ENCODE results near the gene APOC1. TPM values are rescaled to one million over a fixed set of nuclear protein-coding genes. Genes with fewer than 3 reads are reported as not detected.
"Not testable (repeated sequence)": the region's sequence is repeated elsewhere in the genome, so short reads cannot be mapped to it uniquely, and the experiment has no call there.

APOC1 gene
- total RNA-seq, 4 donors from 2014 or later, result 1.1 to 18.7 (median 7.9) TPM

- intact Hi-C loops (cut with DNase I; ENCODE audit: low total_unique reads), result no loop called here
- peaks cover 0 to 5% of the 10 kb centered on the region in 2 donors for H3K36me3 ChIP-seq
Measured at GRCh38 chr19:44882063-44882462, 32.3 kb upstream of the APOC1 start.

GRCh38 chr19:44882619-44883397, 31.6 kb upstream of the APOC1 start:
- H3K9me3 ChIP-seq; ATAC-seq; H3K27me3 ChIP-seq; intact Hi-C loops (cut with DNase I; ENCODE audit: low total_unique reads); H3K36me3 ChIP-seq; H3K4me3 ChIP-seq; in situ Hi-C loops (cut with MboI; ENCODE audit: low sequenced_read_pairs in 4 of 4); H3K27ac ChIP-seq; H3K4me1 ChIP-seq; DNase-seq: not testable (repeated sequence)

More at GRCh38 chr19:44882063-44882462, 32.3 kb upstream of the APOC1 start:
- H3K9me3 ChIP-seq, result no peaks in the 10 kb centered on the region
- H3K27ac ChIP-seq, result no peak overlapping the region
- in situ Hi-C loops (cut with MboI; ENCODE audit: low sequenced_read_pairs in 4 of 4), result no loop called here
- no peak for TF ChIP-seq CTCF (IDR thresholded peaks at IDR 0.05 in 4 of 5, conservative IDR thresholded peaks at IDR 0.05 in 1 of 5)
- no peak for TF ChIP-seq POLR2A (IDR thresholded peaks at IDR 0.05)
- DNase-seq (no peak), ATAC-seq (no peak)
- no peak overlapping the region for H3K4me3 ChIP-seq
- no peaks in the 10 kb centered on the region for H3K4me1 ChIP-seq
- H3K27me3 ChIP-seq, result no peaks in the 10 kb centered on the region

DNA sequence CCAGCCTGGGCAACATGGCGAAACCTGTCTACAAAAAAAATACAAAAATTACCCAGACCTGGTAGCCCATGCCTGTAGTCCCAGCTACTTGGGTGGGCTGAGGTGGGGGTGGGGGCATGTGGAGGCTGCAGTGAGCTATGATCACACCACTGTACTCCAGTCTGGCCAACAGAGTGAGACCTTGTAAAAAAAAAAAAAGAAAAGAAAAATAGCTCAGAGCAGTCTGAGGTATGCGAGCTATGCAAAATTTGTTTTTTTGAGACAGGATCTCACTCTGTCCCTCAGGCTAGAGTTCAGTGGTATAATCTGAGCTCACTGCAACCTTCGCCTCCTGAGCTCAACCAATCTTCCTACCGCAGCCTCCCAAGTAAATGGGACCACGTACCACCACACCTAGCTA, 30.5 kb upstream of the APOC1 start:
- in situ Hi-C loops (cut with MboI; ENCODE audit: low sequenced_read_pairs in 4 of 4) (no loop called here), intact Hi-C loops (cut with DNase I; ENCODE audit: low total_unique reads) (no loop called here)
- Histone ChIP-seq H3K27ac (no peak overlapping the region), H3K27me3 (no peaks in the 10 kb centered on the region), H3K4me1 (no peaks in the 10 kb centered on the region), H3K36me3 (peaks cover 0 to under 1% of the 10 kb centered on the region in 2 donors), H3K9me3 (no peaks in the 10 kb centered on the region), H3K4me3 (no peak overlapping the region)
- DNase-seq, result no peak
- no peak for TF ChIP-seq CTCF (IDR thresholded peaks at IDR 0.05 in 4 of 5, conservative IDR thresholded peaks at IDR 0.05 in 1 of 5)
- TF ChIP-seq POLR2A (IDR thresholded peaks at IDR 0.05), result no peak
- no peak for ATAC-seq

DNA sequence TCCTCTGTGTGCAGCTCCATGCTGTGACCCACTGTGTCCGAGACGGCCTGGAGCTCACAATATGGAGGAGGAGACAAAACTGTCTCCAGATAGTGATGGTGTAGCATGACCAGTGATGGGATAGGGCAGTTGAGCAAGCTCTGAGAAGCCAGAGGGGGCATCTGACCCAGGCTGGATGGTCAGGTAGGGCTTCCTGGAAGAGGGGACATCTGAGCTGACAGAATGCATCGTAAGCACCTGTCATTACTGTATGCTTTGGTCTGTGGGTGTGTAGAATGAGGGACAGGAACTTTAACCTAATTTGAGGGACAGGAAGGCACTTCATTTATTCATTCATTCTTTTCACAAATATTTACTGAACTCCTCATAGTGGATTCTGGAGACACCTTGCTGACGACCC, 29.8 kb upstream of the APOC1 start:
- H3K27ac ChIP-seq, result no peak overlapping the region
- no peaks in the 10 kb centered on the region for H3K9me3 ChIP-seq
- TF ChIP-seq CTCF (IDR thresholded peaks at IDR 0.05 in 4 of 5, conservative IDR thresholded peaks at IDR 0.05 in 1 of 5), result no peak
- no peak for TF ChIP-seq POLR2A (IDR thresholded peaks at IDR 0.05)
- H3K4me3 ChIP-seq, result no peak overlapping the region
- H3K36me3 ChIP-seq, result no peaks in the 10 kb centered on the region
- ATAC-seq (no peak), DNase-seq (no peak)
- intact Hi-C loops (cut with DNase I; ENCODE audit: low total_unique reads), result no loop called here
- in situ Hi-C loops (cut with MboI; ENCODE audit: low sequenced_read_pairs in 4 of 4), result no loop called here
- H3K27me3 ChIP-seq, result no peaks in the 10 kb centered on the region
- H3K4me1 ChIP-seq, result peaks cover 2 to 5% of the 10 kb centered on the region in 2 donors

DNA sequence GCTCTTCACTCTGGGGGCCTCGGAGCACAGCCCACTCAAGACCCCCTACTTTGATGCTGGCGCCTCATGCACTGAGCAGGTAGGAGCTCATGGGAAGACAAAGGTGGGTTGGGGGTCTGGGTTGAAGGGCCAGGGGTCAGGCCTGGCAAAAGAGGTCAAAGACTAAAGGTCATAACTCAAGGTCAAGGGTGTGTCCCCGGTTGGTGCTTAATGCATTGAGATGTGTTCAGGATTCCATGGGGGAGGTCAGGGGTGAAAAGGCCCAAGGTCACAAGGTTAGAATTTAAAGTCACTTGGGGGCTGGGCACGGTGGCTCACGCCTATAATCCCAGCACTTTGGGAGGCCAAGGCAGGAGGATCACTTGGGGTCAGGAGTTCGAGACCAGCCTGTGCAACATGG, 28.3 kb upstream of the APOC1 start:
- Histone ChIP-seq H3K4me3 (no peak overlapping the region), H3K4me1 (peaks cover 9 to 11% of the 10 kb centered on the region in 2 donors), H3K9me3 (no peaks in the 10 kb centered on the region), H3K27ac (no peak overlapping the region), H3K27me3 (no peaks in the 10 kb centered on the region), H3K36me3 (no peaks in the 10 kb centered on the region)
- DNase-seq (no peak), ATAC-seq (no peak)
- intact Hi-C loops (cut with DNase I; ENCODE audit: low total_unique reads), result no loop called here
- TF ChIP-seq POLR2A (IDR thresholded peaks at IDR 0.05), result no peak
- TF ChIP-seq CTCF (IDR thresholded peaks at IDR 0.05 in 4 of 5, conservative IDR thresholded peaks at IDR 0.05 in 1 of 5), result no peak
- in situ Hi-C loops (cut with MboI; ENCODE audit: low sequenced_read_pairs in 4 of 4), result no loop called here
